HCT116 (cell line): ENCODE data around the gene TENM4. TPM values are rescaled to one million over a fixed set of nuclear protein-coding genes. Genes with fewer than 3 reads are reported as not detected.

Experiments used
- ATAC-seq: fragments of 200-7000 bp; cut with Tn5 transposase; 2 replicates; pipeline ENCODE4 v1.9.1; 2020; ENCODE audit warnings: mild to moderate bottlenecking, moderate library complexity
- BruUV-seq: library from RNA; stranded (reverse); fragments of 400-500 nt; replicated peaks from 2 replicates; lab custom pipeline; 2021; lab: Mats Ljungman, UMichigan
- CTCF ChIA-PET: fragments of 300-600 bp; sonication (Branson Sonifier 250); formaldehyde crosslinking; loops from one replicate; lab custom pipeline; 2021; ENCODE audit warnings: antibody characterized with exemption; lab: Charles Lee
- POLR2A ChIA-PET: fragments of 300-600, 350-600 bp; sonication (Branson Sonifier 250); formaldehyde crosslinking; loops from one replicate; lab custom pipeline; 2021; ENCODE audit warnings: antibody characterized with exemption; lab: Charles Lee
- RAD21 ChIA-PET, 2 experiments: fragments of 300-600 bp; sonication (Branson Sonifier 250); formaldehyde crosslinking; loops; one replicate each; lab custom pipeline; 2023; ENCODE audit warnings: low total read pairs in 2 of 2; ENCODE audit not compliant: uncharacterized antibody in 2 of 2, unreplicated experiment in 2 of 2, low non-redundant PET in 1 of 2; lab: Charles Lee
- DNase-seq: peaks from one replicate; pipeline ENCODE4 v3.0.0-alpha.2; 2010; ENCODE audit warnings: low read depth, low spot score
- H2AFZ ChIP-seq: fragments of 200-600 bp; shearing (Covaris generic), sonication (generic); 2 replicates; pipeline ENCODE4 v1.6.1; 2017; ENCODE audit warnings: low read depth, mixed run types, mixed read lengths, antibody characterized with exemption, low read length; ENCODE audit not compliant: poor library complexity, severe bottlenecking
- H3K27ac ChIP-seq: 2 replicates; pipeline ENCODE4 v1.5.1; 2012; ENCODE audit warnings: low read depth, low read length
- H3K27me3 ChIP-seq: fragments of 200-600 bp; sonication (generic); 2 replicates; pipeline ENCODE4 v1.6.1; 2016; ENCODE audit warnings: mixed run types, low read length, mixed read lengths; ENCODE audit not compliant: insufficient read depth
- H3K36me3 ChIP-seq, 2 experiments: fragments of 200-500 bp in 1 of 2; fragments of 200-600 bp in 1 of 2; sonication (Bioruptor generic) in 1 of 2; sonication (generic) in 1 of 2; 2 replicates each; pipeline versions ENCODE4 v1.5.1 to v1.6.1; 2014 to 2016; ENCODE audit warnings: low read length in 2 of 2, inconsistent platforms in 1 of 2, mixed read lengths in 1 of 2, mixed run types in 1 of 2; ENCODE audit not compliant: insufficient read depth in 2 of 2, control insufficient read depth in 1 of 2
- H3K4me1 ChIP-seq, 2 experiments: fragments of 200-600 bp in 1 of 2; sonication (generic) in 1 of 2; 2 replicates each; pipeline versions ENCODE4 v1.5.1 to v1.6.1; 2012 to 2017; ENCODE audit warnings: low read length in 2 of 2, inconsistent platforms in 1 of 2, mild to moderate bottlenecking in 1 of 2, mixed read lengths in 1 of 2, mixed run types in 1 of 2, moderate library complexity in 1 of 2; ENCODE audit not compliant: insufficient read depth in 2 of 2, control insufficient read depth in 1 of 2
- H3K4me2 ChIP-seq: fragments of 200-600 bp; sonication (generic); 2 replicates; pipeline ENCODE4 v1.6.1; 2017; ENCODE audit warnings: mixed run types, low read length, mixed read lengths
- H3K4me3 ChIP-seq, 2 experiments: fragments of 200-600 bp in 1 of 2; sonication (generic) in 1 of 2; replicated peaks in 1 of 2; 2 replicates each; pipeline ENCODE4 v1.5.1; 2011 to 2016; ENCODE audit warnings: low read length in 2 of 2, control low read depth in 1 of 2, low read depth in 1 of 2, mild to moderate bottlenecking in 1 of 2, mixed read lengths in 1 of 2, mixed run types in 1 of 2
- H3K79me2 ChIP-seq: fragments of 200-600 bp; sonication (generic); 2 replicates; pipeline ENCODE4 v1.6.1; 2017; ENCODE audit warnings: mild to moderate bottlenecking, mixed run types, low read length, moderate library complexity, mixed read lengths; ENCODE audit not compliant: insufficient read depth
- H3K9ac ChIP-seq: fragments of 200-600 bp; sonication (generic); 2 replicates; pipeline ENCODE4 v1.6.1; 2016; ENCODE audit warnings: low read length, mixed read lengths
- H3K9me2 ChIP-seq: fragments of 200-600 bp; sonication (generic), shearing (Covaris generic); 2 replicates; pipeline ENCODE4 v1.6.1; 2017; ENCODE audit warnings: mixed run types, mild to moderate bottlenecking, moderate library complexity; ENCODE audit not compliant: insufficient read depth
- H3K9me3 ChIP-seq, 2 experiments: fragments of 200-500 bp in 1 of 2; fragments of 200-600 bp in 1 of 2; sonication (Bioruptor generic) in 1 of 2; sonication (generic) in 1 of 2; 2 replicates each; pipeline ENCODE4 v1.6.1; 2014 to 2017; ENCODE audit warnings: low read length in 2 of 2, mixed read lengths in 2 of 2, inconsistent platforms in 1 of 2, low read depth in 1 of 2, mild to moderate bottlenecking in 1 of 2, mixed run types in 1 of 2, moderate library complexity in 1 of 2; ENCODE audit not compliant: control insufficient read depth in 1 of 2, insufficient read depth in 1 of 2
- H4K20me1 ChIP-seq: fragments of 200-600 bp; sonication (generic), shearing (Covaris generic); 2 replicates; pipeline ENCODE4 v1.6.1; 2017; ENCODE audit warnings: mixed run types, mild to moderate bottlenecking, moderate library complexity; ENCODE audit not compliant: insufficient read depth
- FOSL1 ChIP-seq: IDR thresholded peaks from 2 replicates; pipeline ENCODE4 v1.6.1; 2012; ENCODE audit warnings: low read depth
- JUND ChIP-seq: IDR thresholded peaks from 2 replicates; pipeline ENCODE4 v1.6.1; 2012
- RAD21 ChIP-seq: IDR thresholded peaks from 2 replicates; pipeline ENCODE4 v1.6.1; 2012; ENCODE audit warnings: low read depth, mild to moderate bottlenecking
- SIN3A ChIP-seq: IDR thresholded peaks from 2 replicates; pipeline ENCODE4 v1.6.1; 2012; ENCODE audit warnings: low read depth
- SRF ChIP-seq: IDR thresholded peaks from 2 replicates; pipeline ENCODE4 v1.6.1; 2012; ENCODE audit warnings: low read depth
- YY1 ChIP-seq: IDR thresholded peaks from 2 replicates; pipeline ENCODE4 v1.6.1; 2011; ENCODE audit warnings: low read length, low read depth, moderate library complexity, mild to moderate bottlenecking; ENCODE audit not compliant: insufficient replicate concordance; ENCODE audit errors: extremely low read depth
- ZNF274 ChIP-seq: fragments of 200-500 bp; sonication (Bioruptor generic); IDR thresholded peaks from 2 replicates; pipeline ENCODE4 v1.6.1; 2014; ENCODE audit warnings: mild to moderate bottlenecking, low read depth, low read length, inconsistent platforms
- intact Hi-C: fragments of 100-400 bp; cut with micrococcal nuclease; formaldehyde crosslinking; loops from 2 replicates; pipeline ENCODE4 v1.10.0; 2022
- total RNA-seq: library from RNA; stranded (reverse); gene quantifications from one replicate; pipeline ENCODE4 v1.2.1, GENCODE V29; 2021; ENCODE audit not compliant: unreplicated experiment
- TF ChIP-seq, protein P1 (sequence below), 3 experiments: fragments of 200-600 bp in 1 of 3; sonication (generic) in 1 of 3; IDR thresholded peaks in 2 of 3; conservative IDR thresholded peaks in 1 of 3; 2 replicates each; pipeline ENCODE4 v1.5.1; 2012 to 2017; ENCODE audit warnings: low read depth in 2 of 3, low read length in 2 of 3, antibody characterized with exemption in 1 of 3, borderline replicate concordance in 1 of 3, control low read depth in 1 of 3, mild to moderate bottlenecking in 1 of 3, mixed read lengths in 1 of 3, mixed run types in 1 of 3, moderate library complexity in 1 of 3; ENCODE audit not compliant: insufficient read depth in 1 of 3
- TF ChIP-seq, protein P2 (sequence below): IDR thresholded peaks from 2 replicates; pipeline ENCODE4 v1.6.1; 2011; ENCODE audit warnings: mild to moderate bottlenecking, low read length, moderate library complexity; ENCODE audit not compliant: insufficient replicate concordance; ENCODE audit errors: extremely low read depth

TENM4 gene
- total RNA-seq, 1 experiment from 2014 or later = 0.05 TPM

GRCh38 chr11:78786746-78787145 is 654.1 kb downstream of the TENM4 start:
- intact Hi-C loops = no loop called here
- no peaks in the 10 kb centered on the region for H4K20me1 ChIP-seq
- no peaks in the 10 kb centered on the region for H3K4me1 ChIP-seq

More at GRCh38 chr11:78786746-78787145, 654.1 kb downstream of the TENM4 start:
- Histone ChIP-seq H2AFZ (no peak overlapping the region), H3K36me3 (no peaks in the 10 kb centered on the region), H3K9ac (no peak overlapping the region), H3K27ac (no peak overlapping the region), H3K79me2 (no peaks in the 10 kb centered on the region), H3K4me3 (no peak overlapping the region), H3K9me2 (no peaks in the 10 kb centered on the region), H3K4me2 (no peak overlapping the region), H3K27me3 (peaks cover 43% of the 10 kb centered on the region), H3K9me3 (no peaks in the 10 kb centered on the region)
- CTCF ChIA-PET = interaction anchor here (1.2 kb wide), 1 partner anchor 10 kb away, joined by 3 read pairs; no protein-coding TSS in a partner anchor
- RAD21 ChIA-PET = no interaction called here
- no peak for DNase-seq
- TF ChIP-seq YY1 (no peak), RAD21 (no peak), SRF (no peak), JUND (no peak), FOSL1 (no peak), ZNF274 (no peak), SIN3A (no peak)
- TF ChIP-seq, protein P1, sequence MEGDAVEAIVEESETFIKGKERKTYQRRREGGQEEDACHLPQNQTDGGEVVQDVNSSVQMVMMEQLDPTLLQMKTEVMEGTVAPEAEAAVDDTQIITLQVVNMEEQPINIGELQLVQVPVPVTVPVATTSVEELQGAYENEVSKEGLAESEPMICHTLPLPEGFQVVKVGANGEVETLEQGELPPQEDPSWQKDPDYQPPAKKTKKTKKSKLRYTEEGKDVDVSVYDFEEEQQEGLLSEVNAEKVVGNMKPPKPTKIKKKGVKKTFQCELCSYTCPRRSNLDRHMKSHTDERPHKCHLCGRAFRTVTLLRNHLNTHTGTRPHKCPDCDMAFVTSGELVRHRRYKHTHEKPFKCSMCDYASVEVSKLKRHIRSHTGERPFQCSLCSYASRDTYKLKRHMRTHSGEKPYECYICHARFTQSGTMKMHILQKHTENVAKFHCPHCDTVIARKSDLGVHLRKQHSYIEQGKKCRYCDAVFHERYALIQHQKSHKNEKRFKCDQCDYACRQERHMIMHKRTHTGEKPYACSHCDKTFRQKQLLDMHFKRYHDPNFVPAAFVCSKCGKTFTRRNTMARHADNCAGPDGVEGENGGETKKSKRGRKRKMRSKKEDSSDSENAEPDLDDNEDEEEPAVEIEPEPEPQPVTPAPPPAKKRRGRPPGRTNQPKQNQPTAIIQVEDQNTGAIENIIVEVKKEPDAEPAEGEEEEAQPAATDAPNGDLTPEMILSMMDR (IDR thresholded peaks at IDR 0.05 in 2 of 3, conservative IDR thresholded peaks at IDR 0.05 in 1 of 3; ENCODE audit: borderline replicate concordance in 1 of 3, insufficient read depth in 1 of 3, low read depth in 2 of 3, low read length in 2 of 3) = no peak
- TF ChIP-seq, protein P2, sequence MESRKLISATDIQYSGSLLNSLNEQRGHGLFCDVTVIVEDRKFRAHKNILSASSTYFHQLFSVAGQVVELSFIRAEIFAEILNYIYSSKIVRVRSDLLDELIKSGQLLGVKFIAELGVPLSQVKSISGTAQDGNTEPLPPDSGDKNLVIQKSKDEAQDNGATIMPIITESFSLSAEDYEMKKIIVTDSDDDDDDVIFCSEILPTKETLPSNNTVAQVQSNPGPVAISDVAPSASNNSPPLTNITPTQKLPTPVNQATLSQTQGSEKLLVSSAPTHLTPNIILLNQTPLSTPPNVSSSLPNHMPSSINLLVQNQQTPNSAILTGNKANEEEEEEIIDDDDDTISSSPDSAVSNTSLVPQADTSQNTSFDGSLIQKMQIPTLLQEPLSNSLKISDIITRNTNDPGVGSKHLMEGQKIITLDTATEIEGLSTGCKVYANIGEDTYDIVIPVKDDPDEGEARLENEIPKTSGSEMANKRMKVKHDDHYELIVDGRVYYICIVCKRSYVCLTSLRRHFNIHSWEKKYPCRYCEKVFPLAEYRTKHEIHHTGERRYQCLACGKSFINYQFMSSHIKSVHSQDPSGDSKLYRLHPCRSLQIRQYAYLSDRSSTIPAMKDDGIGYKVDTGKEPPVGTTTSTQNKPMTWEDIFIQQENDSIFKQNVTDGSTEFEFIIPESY = no peak
- POLR2A ChIA-PET = no interaction called here
- no TSS peak for BruUV-seq
- ATAC-seq = no peak
